HL-60 (cell line): ENCODE measurements around the gene KIR2DL3.

Experiments
- DNase-seq, 2 experiments: peaks; one replicate each; pipeline ENCODE4 v3.0.0-alpha.2; 2010 to 2020; ENCODE audit warnings: low read depth in 1 of 2, low spot score in 1 of 2
- H3K27ac ChIP-seq: fragments of 250-450 bp; sonication (Bioruptor Pico); replicated peaks from 2 replicates; pipeline ENCODE4 v1.5.1; 2020; ENCODE audit warnings: mild to moderate bottlenecking, moderate library complexity
- H3K27me3 ChIP-seq: fragments of 250-450 bp; sonication (Bioruptor Pico); 2 replicates; pipeline ENCODE4 v1.5.1; 2021; ENCODE audit warnings: mild to moderate bottlenecking, moderate library complexity; ENCODE audit not compliant: insufficient read depth, poor library complexity, severe bottlenecking
- H3K4me3 ChIP-seq: replicated peaks from 2 replicates; pipeline ENCODE4 v1.5.1; 2011; ENCODE audit warnings: mild to moderate bottlenecking, control low read depth, low read length; ENCODE audit not compliant: insufficient read depth
- CTCF ChIP-seq: IDR thresholded peaks from one replicate; pipeline ENCODE4 v1.5.1; 2011; ENCODE audit warnings: low read length, control low read depth, inconsistent platforms; ENCODE audit not compliant: insufficient read depth
- GABPA ChIP-seq: IDR thresholded peaks from 2 replicates; pipeline ENCODE4 v1.6.1; 2012; ENCODE audit warnings: low read depth
- POLR2AphosphoS5 ChIP-seq: IDR thresholded peaks from 2 replicates; pipeline ENCODE4 v1.6.1; 2012; ENCODE audit warnings: low read depth
- SPI1 ChIP-seq: IDR thresholded peaks from 2 replicates; pipeline ENCODE4 v1.6.1; 2012; ENCODE audit warnings: low read depth, mild to moderate bottlenecking, borderline replicate concordance
- TF ChIP-seq, protein P1 (sequence below): IDR thresholded peaks from 2 replicates; pipeline ENCODE4 v1.6.1; 2012; ENCODE audit warnings: low read depth; ENCODE audit not compliant: insufficient replicate concordance

Gene KIR2DL3

DNA sequence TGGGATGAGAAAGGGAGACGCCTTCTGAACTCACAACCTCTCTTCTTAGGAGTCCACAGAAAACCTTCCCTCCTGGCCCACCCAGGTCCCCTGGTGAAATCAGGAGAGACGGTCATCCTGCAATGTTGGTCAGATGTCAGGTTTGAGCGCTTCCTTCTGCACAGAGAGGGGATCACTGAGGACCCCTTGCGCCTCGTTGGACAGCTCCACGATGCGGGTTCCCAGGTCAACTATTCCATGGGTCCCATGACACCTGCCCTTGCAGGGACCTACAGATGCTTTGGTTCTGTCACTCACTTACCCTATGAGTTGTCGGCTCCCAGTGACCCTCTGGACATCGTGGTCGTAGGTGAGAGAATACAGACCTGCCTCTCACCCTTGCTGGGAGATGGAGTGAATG lies 10.8 kb upstream of the KIR2DL3 start:
- no peak for DNase-seq
- H3K4me3 ChIP-seq, result no peak overlapping the region
- H3K27me3 ChIP-seq, result no peaks in the 10 kb centered on the region
- no peak for TF ChIP-seq GABPA
- TF ChIP-seq POLR2AphosphoS5, result no peak
- no peak for TF ChIP-seq SPI1
- TF ChIP-seq, protein P1, sequence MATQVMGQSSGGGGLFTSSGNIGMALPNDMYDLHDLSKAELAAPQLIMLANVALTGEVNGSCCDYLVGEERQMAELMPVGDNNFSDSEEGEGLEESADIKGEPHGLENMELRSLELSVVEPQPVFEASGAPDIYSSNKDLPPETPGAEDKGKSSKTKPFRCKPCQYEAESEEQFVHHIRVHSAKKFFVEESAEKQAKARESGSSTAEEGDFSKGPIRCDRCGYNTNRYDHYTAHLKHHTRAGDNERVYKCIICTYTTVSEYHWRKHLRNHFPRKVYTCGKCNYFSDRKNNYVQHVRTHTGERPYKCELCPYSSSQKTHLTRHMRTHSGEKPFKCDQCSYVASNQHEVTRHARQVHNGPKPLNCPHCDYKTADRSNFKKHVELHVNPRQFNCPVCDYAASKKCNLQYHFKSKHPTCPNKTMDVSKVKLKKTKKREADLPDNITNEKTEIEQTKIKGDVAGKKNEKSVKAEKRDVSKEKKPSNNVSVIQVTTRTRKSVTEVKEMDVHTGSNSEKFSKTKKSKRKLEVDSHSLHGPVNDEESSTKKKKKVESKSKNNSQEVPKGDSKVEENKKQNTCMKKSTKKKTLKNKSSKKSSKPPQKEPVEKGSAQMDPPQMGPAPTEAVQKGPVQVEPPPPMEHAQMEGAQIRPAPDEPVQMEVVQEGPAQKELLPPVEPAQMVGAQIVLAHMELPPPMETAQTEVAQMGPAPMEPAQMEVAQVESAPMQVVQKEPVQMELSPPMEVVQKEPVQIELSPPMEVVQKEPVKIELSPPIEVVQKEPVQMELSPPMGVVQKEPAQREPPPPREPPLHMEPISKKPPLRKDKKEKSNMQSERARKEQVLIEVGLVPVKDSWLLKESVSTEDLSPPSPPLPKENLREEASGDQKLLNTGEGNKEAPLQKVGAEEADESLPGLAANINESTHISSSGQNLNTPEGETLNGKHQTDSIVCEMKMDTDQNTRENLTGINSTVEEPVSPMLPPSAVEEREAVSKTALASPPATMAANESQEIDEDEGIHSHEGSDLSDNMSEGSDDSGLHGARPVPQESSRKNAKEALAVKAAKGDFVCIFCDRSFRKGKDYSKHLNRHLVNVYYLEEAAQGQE, result no peak
- TF ChIP-seq CTCF, result no peak
- no peak overlapping the region for H3K27ac ChIP-seq

GRCh38 chr19:54728167-54728566 lies 10.1 kb upstream of the KIR2DL3 start:
- H3K27me3 ChIP-seq, result no peaks in the 10 kb centered on the region
- H3K27ac ChIP-seq, result no peak overlapping the region
- no peak overlapping the region for H3K4me3 ChIP-seq
- DNase-seq, result no peak
- no peak for TF ChIP-seq CTCF

- DNase-seq, result no peak
- Histone ChIP-seq H3K27ac (no peak overlapping the region), H3K27me3 (no peaks in the 10 kb centered on the region), H3K4me3 (no peak overlapping the region)
- TF ChIP-seq GABPA, result no peak
- no peak for TF ChIP-seq CTCF
- no peak for TF ChIP-seq SPI1
Measured at GRCh38 chr19:54729416-54730188, 8.7 kb upstream of the KIR2DL3 start.

- TF ChIP-seq CTCF, result no peak
- no peak for TF ChIP-seq GABPA
- TF ChIP-seq, protein P1, result no peak
- no peak for TF ChIP-seq SPI1
- no peak for TF ChIP-seq POLR2AphosphoS5
- Histone ChIP-seq H3K4me3 (no peak overlapping the region), H3K27me3 (no peaks in the 10 kb centered on the region), H3K27ac (no peak overlapping the region)
- DNase-seq, result no peak
Measured at GRCh38 chr19:54731191-54731590, 7.1 kb upstream of the KIR2DL3 start.
